Measurements from ENCODE around the gene PDGFB. TPM values are rescaled to one million over a fixed set of nuclear protein-coding genes. Genes with fewer than 3 reads are reported as not detected.

Gene PDGFB
- total RNA-seq, 1 donor from 2014 or later, result 29.8 TPM

GRCh38 chr22:39284983-39285382 is 40.2 kb upstream of the PDGFB start:
- H3K27ac ChIP-seq, result no peak overlapping the region
- no peaks in the 10 kb centered on the region for H3K27me3 ChIP-seq
- DNase-seq (no peak), ATAC-seq (no peak)
- H3K4me1 ChIP-seq, result peaks cover 32% of the 10 kb centered on the region
- H3K9me3 ChIP-seq, result peaks cover 6% of the 10 kb centered on the region
- TF ChIP-seq, protein P1, sequence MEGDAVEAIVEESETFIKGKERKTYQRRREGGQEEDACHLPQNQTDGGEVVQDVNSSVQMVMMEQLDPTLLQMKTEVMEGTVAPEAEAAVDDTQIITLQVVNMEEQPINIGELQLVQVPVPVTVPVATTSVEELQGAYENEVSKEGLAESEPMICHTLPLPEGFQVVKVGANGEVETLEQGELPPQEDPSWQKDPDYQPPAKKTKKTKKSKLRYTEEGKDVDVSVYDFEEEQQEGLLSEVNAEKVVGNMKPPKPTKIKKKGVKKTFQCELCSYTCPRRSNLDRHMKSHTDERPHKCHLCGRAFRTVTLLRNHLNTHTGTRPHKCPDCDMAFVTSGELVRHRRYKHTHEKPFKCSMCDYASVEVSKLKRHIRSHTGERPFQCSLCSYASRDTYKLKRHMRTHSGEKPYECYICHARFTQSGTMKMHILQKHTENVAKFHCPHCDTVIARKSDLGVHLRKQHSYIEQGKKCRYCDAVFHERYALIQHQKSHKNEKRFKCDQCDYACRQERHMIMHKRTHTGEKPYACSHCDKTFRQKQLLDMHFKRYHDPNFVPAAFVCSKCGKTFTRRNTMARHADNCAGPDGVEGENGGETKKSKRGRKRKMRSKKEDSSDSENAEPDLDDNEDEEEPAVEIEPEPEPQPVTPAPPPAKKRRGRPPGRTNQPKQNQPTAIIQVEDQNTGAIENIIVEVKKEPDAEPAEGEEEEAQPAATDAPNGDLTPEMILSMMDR (IDR thresholded peaks at IDR 0.05), result no peak
- no peaks in the 10 kb centered on the region for H3K36me3 ChIP-seq
- intact Hi-C loops (cut with DNase I), result no loop called here
- no peak overlapping the region for H3K4me3 ChIP-seq

DNA sequence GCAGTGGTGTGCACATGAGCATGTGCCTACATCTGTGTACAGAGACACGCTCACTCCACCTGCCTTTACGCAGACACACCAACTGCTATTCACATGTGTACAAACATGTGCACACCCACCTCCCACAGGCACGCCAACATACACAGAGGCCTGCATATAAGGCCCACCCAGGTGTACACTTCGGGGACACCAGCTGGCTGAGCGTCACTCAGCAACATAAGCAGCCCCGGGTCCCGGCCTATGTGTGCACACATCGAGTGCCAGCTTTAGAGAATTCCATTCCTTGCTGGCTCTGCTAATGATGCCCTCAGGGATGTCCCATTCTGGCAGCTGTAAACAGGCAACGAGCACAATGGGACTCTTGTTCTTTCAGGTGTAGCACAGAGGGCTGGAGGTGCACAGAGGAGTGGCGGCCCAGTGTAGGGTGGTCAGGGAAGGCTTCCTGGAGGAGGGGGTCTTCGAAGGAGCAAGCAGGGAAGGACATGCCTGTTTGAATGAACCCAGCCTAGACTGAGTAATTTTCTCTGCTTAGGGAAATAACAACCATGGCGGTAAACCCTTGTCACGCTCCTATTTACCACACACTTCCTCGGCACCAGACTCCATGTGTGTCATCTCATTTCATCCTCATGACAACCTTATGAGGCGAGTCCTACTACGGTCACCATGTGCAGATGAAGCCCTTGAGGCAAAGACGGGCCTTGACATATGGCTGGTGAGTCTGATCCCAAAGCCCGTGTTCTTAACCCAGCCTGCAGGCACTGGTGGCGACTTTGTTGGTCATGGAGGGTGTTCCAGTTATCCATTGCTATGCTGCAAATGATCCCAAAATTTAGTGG is 39.6 kb upstream of the PDGFB start:
- H3K27me3 ChIP-seq, result no peaks in the 10 kb centered on the region
- DNase-seq (no peak), ATAC-seq (no peak)
- peaks cover 6% of the 10 kb centered on the region for H3K9me3 ChIP-seq
- H3K27ac ChIP-seq, result peak overlapping the region; percentile 82
- peaks cover 32% of the 10 kb centered on the region for H3K4me1 ChIP-seq
- no peak overlapping the region for H3K4me3 ChIP-seq
- no peaks in the 10 kb centered on the region for H3K36me3 ChIP-seq
- intact Hi-C loops (cut with DNase I), result no loop called here
- TF ChIP-seq, protein P1 (IDR thresholded peaks at IDR 0.05), result no peak

DNA sequence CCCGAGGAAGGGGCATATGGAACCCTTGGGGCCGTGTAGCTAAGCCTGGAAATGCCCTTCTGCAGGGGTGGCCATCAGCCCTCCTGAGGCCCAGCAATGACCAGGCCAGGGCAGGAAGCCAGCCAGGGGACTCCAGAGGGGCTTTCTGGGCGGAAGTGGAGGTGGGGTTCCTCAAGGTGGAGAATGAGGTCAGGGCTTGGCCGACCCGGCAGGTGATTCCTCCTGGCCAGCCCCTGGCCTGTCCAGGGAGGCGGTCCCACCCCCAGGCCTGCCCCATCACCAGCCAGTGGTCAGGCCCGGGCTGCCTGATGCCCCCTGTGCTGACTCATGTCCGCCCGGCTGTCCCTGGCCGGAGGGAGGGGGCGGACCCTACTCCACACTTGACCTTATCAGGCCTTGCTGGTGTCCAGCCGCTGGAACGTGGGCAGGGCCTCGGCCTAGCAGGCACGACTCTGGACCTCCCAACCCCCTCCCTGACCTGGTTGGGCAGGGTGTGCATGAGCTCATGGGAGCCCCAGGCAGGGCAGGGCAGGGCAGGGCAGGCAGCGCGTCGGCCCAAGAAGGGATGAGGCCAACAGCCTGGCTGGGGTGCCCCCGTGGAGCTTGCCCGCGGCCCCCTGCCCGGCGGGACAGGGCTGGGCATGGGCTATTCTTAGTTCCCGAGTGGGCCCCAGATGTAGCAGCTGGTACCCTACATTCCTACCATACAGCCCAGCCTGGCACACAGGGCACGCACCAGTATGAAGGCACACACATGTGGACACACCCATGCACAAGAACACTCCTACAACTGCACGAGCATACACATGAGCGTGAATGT is 38.8 kb upstream of the PDGFB start:
- peak overlapping the region; percentile 82 for H3K27ac ChIP-seq
- peak; percentile 80 for ATAC-seq
- H3K27me3 ChIP-seq, result no peaks in the 10 kb centered on the region
- intact Hi-C loops (cut with DNase I), result no loop called here
- DNase-seq, result peak; percentile 85
- H3K4me3 ChIP-seq, result no peak overlapping the region
- H3K36me3 ChIP-seq, result no peaks in the 10 kb centered on the region
- peaks cover 32% of the 10 kb centered on the region for H3K4me1 ChIP-seq
- peaks cover 6% of the 10 kb centered on the region for H3K9me3 ChIP-seq
- TF ChIP-seq, protein P1 (IDR thresholded peaks at IDR 0.05), result no peak

DNA sequence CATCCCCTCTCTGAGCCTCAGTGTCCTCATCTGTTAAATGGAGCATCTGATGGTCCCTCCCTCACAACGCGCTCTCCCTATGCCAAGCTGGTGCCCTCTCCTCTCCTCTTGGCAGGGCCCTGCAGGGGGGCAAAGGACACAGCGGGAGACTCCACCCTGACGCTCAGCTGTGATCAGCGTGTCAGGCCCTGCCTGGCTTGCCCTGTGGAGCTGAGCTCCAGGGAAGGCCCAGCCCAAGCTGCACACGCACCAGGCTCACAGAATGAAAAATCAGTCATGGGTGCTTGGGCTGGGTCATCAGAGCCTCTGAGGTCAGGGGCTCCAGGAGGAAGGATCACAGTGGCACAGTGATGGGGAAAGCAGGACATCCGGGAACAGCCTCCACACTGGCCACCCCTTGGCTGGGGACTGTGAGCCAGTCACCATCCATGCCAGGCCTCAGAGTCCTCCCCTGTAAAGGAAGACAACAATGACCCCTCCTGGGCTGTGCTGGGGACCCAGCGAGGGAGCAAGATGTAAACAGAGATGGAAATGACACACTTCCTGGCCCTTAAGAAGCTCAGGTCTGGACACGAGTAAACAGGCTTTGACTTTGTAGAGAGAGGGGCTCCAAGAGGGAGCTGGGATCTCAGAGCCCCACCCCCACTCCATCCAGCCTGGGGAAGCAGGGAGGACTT is 38.0 kb upstream of the PDGFB start:
- no peaks in the 10 kb centered on the region for H3K27me3 ChIP-seq
- peaks cover 38% of the 10 kb centered on the region for H3K4me1 ChIP-seq
- DNase-seq (no peak), ATAC-seq (peak; percentile 61)
- H3K4me3 ChIP-seq, result no peak overlapping the region
- peak overlapping the region; percentile 82 for H3K27ac ChIP-seq
- H3K9me3 ChIP-seq, result peaks cover 6% of the 10 kb centered on the region
- no peaks in the 10 kb centered on the region for H3K36me3 ChIP-seq
- TF ChIP-seq, protein P1 (IDR thresholded peaks at IDR 0.05), result no peak
- intact Hi-C loops (cut with DNase I), result no loop called here

GRCh38 chr22:39281126-39281525 is 36.3 kb upstream of the PDGFB start:
- TF ChIP-seq, protein P1 (IDR thresholded peaks at IDR 0.05), result no peak
- Histone ChIP-seq H3K36me3 (no peaks in the 10 kb centered on the region), H3K4me3 (no peak overlapping the region), H3K4me1 (peaks cover 33% of the 10 kb centered on the region), H3K9me3 (peaks cover 6% of the 10 kb centered on the region), H3K27me3 (no peaks in the 10 kb centered on the region), H3K27ac (peak overlapping the region; percentile 82)
- ATAC-seq (no peak), DNase-seq (no peak)
- intact Hi-C loops (cut with DNase I), result no loop called here

Measured in upper lobe of right lung (tissue), 1 donor.